Loucy (cell line): ENCODE results near the gene MYO10.

Source experiments
- H2AFZ ChIP-seq: fragments of 200-600 bp; sonication (generic); 2 replicates; pipeline ENCODE4 v1.6.0; 2016; ENCODE audit warnings: antibody characterized with exemption, mild to moderate bottlenecking, low read length, moderate library complexity
- H3F3A ChIP-seq: fragments of 200-600 bp; 2 replicates; pipeline ENCODE4 v1.6.0; 2016; ENCODE audit warnings: antibody characterized with exemption, low read depth, mild to moderate bottlenecking
- H3K27me3 ChIP-seq: fragments of 200-600 bp; sonication (generic); 2 replicates; pipeline ENCODE4 v1.6.1; 2014; ENCODE audit warnings: low read length, mild to moderate bottlenecking; ENCODE audit not compliant: insufficient read depth, poor library complexity, severe bottlenecking
- H3K36me3 ChIP-seq: fragments of 200-600 bp; sonication (generic); 2 replicates; pipeline ENCODE4 v1.6.1; 2016; ENCODE audit warnings: low read length; ENCODE audit not compliant: insufficient read depth
- H3K4me1 ChIP-seq: fragments of 200-600 bp; sonication (generic); 2 replicates; pipeline ENCODE4 v1.5.1; 2014; ENCODE audit warnings: low read length, mild to moderate bottlenecking; ENCODE audit not compliant: insufficient read depth, poor library complexity, severe bottlenecking
- H3K4me2 ChIP-seq: fragments of 200-600 bp; sonication (generic); 2 replicates; pipeline ENCODE4 v1.6.0; 2014; ENCODE audit warnings: antibody characterized with exemption, low read length, low read depth, mild to moderate bottlenecking; ENCODE audit not compliant: poor library complexity, severe bottlenecking
- H3K4me3 ChIP-seq: fragments of 200-600 bp; sonication (generic); 2 replicates; pipeline ENCODE4 v1.5.1; 2014; ENCODE audit warnings: low read length, mild to moderate bottlenecking, mixed read lengths; ENCODE audit not compliant: poor library complexity, severe bottlenecking
- H3K79me2 ChIP-seq: fragments of 200-600 bp; sonication (generic); 2 replicates; pipeline ENCODE4 v1.6.1; 2014; ENCODE audit warnings: low read length; ENCODE audit not compliant: insufficient read depth
- H3K9ac ChIP-seq: fragments of 200-600 bp; sonication (generic); 2 replicates; pipeline ENCODE4 v1.6.0; 2014; ENCODE audit warnings: mild to moderate bottlenecking, low read depth, low read length, moderate library complexity; ENCODE audit not compliant: poor library complexity, severe bottlenecking
- H3K9me2 ChIP-seq: fragments of 200-600 bp; sonication (generic); replicated peaks from 2 replicates; pipeline ENCODE4 v1.6.1; 2016; ENCODE audit warnings: low read depth, low read length, mixed read lengths
- H3K9me3 ChIP-seq: fragments of 200-600 bp; sonication (generic); 2 replicates; pipeline ENCODE4 v1.6.1; 2014; ENCODE audit warnings: mild to moderate bottlenecking, antibody characterized with exemption, low read length, low read depth; ENCODE audit not compliant: insufficient read depth
- H4K20me1 ChIP-seq: fragments of 200-600 bp; sonication (generic); 2 replicates; pipeline ENCODE4 v1.6.0; 2014; ENCODE audit warnings: antibody characterized with exemption, low read length, mild to moderate bottlenecking; ENCODE audit not compliant: insufficient read depth, poor library complexity, severe bottlenecking
- EZH2phosphoT487 ChIP-seq: fragments of 200-600 bp; IDR thresholded peaks from 2 replicates; pipeline ENCODE4 v1.6.1; 2018; ENCODE audit warnings: antibody characterized with exemption, mild to moderate bottlenecking, moderate library complexity, borderline replicate concordance
- TF ChIP-seq, protein P1 (sequence below): fragments of 200-600 bp; sonication (generic); conservative IDR thresholded peaks from 2 replicates; pipeline ENCODE4 v1.5.1; 2014; ENCODE audit warnings: mild to moderate bottlenecking, antibody characterized with exemption, low read length

The MYO10 gene

GRCh38 chr5:16864631-16865131 is 71.4 kb downstream of the MYO10 start:
- Histone ChIP-seq H3K9ac (no peak overlapping the region), H4K20me1 (no peaks in the 10 kb centered on the region)

GRCh38 chr5:16863469-16863946 is 72.6 kb downstream of the MYO10 start:
- H3K9ac ChIP-seq = no peak overlapping the region
- H3K9me3 ChIP-seq = no peaks in the 10 kb centered on the region; the same call in 1 of the 2 replicates
- TF ChIP-seq EZH2phosphoT487 = no peak
- TF ChIP-seq, protein P1, sequence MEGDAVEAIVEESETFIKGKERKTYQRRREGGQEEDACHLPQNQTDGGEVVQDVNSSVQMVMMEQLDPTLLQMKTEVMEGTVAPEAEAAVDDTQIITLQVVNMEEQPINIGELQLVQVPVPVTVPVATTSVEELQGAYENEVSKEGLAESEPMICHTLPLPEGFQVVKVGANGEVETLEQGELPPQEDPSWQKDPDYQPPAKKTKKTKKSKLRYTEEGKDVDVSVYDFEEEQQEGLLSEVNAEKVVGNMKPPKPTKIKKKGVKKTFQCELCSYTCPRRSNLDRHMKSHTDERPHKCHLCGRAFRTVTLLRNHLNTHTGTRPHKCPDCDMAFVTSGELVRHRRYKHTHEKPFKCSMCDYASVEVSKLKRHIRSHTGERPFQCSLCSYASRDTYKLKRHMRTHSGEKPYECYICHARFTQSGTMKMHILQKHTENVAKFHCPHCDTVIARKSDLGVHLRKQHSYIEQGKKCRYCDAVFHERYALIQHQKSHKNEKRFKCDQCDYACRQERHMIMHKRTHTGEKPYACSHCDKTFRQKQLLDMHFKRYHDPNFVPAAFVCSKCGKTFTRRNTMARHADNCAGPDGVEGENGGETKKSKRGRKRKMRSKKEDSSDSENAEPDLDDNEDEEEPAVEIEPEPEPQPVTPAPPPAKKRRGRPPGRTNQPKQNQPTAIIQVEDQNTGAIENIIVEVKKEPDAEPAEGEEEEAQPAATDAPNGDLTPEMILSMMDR = no peak
- H3K27me3 ChIP-seq = no peaks in the 10 kb centered on the region
- H3K9me2 ChIP-seq = no peaks in the 10 kb centered on the region
- H3K36me3 ChIP-seq = no peaks in the 10 kb centered on the region
- no peaks in the 10 kb centered on the region for H3K79me2 ChIP-seq
- no peaks in the 10 kb centered on the region for H3F3A ChIP-seq
- H3K4me1 ChIP-seq = no peaks in the 10 kb centered on the region
- H4K20me1 ChIP-seq = no peaks in the 10 kb centered on the region
- no peak overlapping the region for H3K4me3 ChIP-seq
- no peak overlapping the region for H2AFZ ChIP-seq
- no peak overlapping the region for H3K4me2 ChIP-seq

More at GRCh38 chr5:16864631-16865131, 71.4 kb downstream of the MYO10 start:
- Histone ChIP-seq H3K9me2 (no peaks in the 10 kb centered on the region), H3K27me3 (no peaks in the 10 kb centered on the region), H3K4me3 (no peak overlapping the region), H3K4me2 (no peak overlapping the region), H3K4me1 (no peaks in the 10 kb centered on the region), H2AFZ (no peak overlapping the region), H3K36me3 (no peaks in the 10 kb centered on the region), H3F3A (no peaks in the 10 kb centered on the region), H3K9me3 (no peaks in the 10 kb centered on the region; the same call in 1 of the 2 replicates), H3K79me2 (no peaks in the 10 kb centered on the region)
- no peak for TF ChIP-seq EZH2phosphoT487
- TF ChIP-seq, protein P1 = no peak

GRCh38 chr5:16862777-16863176 is 73.3 kb downstream of the MYO10 start:
- Histone ChIP-seq H2AFZ (no peak overlapping the region), H3K4me3 (no peak overlapping the region), H3K36me3 (no peaks in the 10 kb centered on the region), H3F3A (no peaks in the 10 kb centered on the region), H4K20me1 (no peaks in the 10 kb centered on the region), H3K9ac (no peak overlapping the region), H3K9me3 (no peaks in the 10 kb centered on the region; the same call in 1 of the 2 replicates), H3K9me2 (no peaks in the 10 kb centered on the region), H3K4me2 (no peak overlapping the region), H3K27me3 (no peaks in the 10 kb centered on the region), H3K79me2 (no peaks in the 10 kb centered on the region), H3K4me1 (no peaks in the 10 kb centered on the region)
- TF ChIP-seq EZH2phosphoT487 = no peak
- TF ChIP-seq, protein P1 = no peak
